Left lung (tissue), 10 donors: ENCODE results near the gene MSH6. TPM values are rescaled to one million over a fixed set of nuclear protein-coding genes. Genes with fewer than 3 reads are reported as not detected.

Experiments used
- ATAC-seq: fragments of 200-7000 bp; cut with Tn5 transposase; one replicate; pipeline ENCODE4 v1.9.1; 2020; ENCODE audit warnings: moderate library complexity
- DNase-seq, 4 donors: peaks; one replicate each; pipeline ENCODE4 v3.0.0-alpha.2; 2013 to 2020
- H3K27ac ChIP-seq, 2 donors: fragments of 200-600 bp; sonication (generic) in 1 of 2; one replicate each; pipeline versions ENCODE4 v1.5.0 to v1.8.0; 2020 to 2021
- H3K27me3 ChIP-seq, 2 donors: fragments of 200-600 bp; sonication (generic) in 1 of 2; one replicate each; pipeline versions ENCODE4 v1.5.0 to v1.8.0; 2020 to 2021
- H3K36me3 ChIP-seq, 2 donors: fragments of 200-600 bp; sonication (generic) in 1 of 2; one replicate each; pipeline versions ENCODE4 v1.5.0 to v1.8.0; 2020 to 2021
- H3K4me1 ChIP-seq, 2 donors: fragments of 200-600 bp; one replicate each; pipeline ENCODE4 v1.8.0; 2021
- H3K4me3 ChIP-seq, 2 donors: fragments of 200-600 bp; sonication (generic) in 1 of 2; one replicate each; pipeline versions ENCODE4 v1.5.0 to v1.8.0; 2020 to 2021; ENCODE audit warnings: mild to moderate bottlenecking in 1 of 2
- H3K9me3 ChIP-seq, 2 donors: fragments of 200-600 bp; sonication (generic) in 1 of 2; one replicate each; pipeline versions ENCODE4 v1.5.0 to v1.8.0; 2020 to 2021
- CTCF ChIP-seq, 2 donors: fragments of 200-600 bp; sonication (generic) in 1 of 2; IDR thresholded peaks; one replicate each; pipeline versions ENCODE4 v1.5.0 to v1.8.0; 2021; ENCODE audit warnings: antibody characterized with exemption in 2 of 2
- intact Hi-C, 2 donors: fragments of 100-400 bp; cut with DNase I; formaldehyde crosslinking; loops; one replicate each; pipeline versions ENCODE4 v1.11.2 to v1.14.2; 2022
- polyA plus RNA-seq, 6 donors: library from polyadenylated mRNA; unstranded; fragments of 120-200 nt; gene quantifications; one replicate each; pipeline ENCODE4 v1.2.1, GENCODE V29; 2013; ENCODE audit not compliant: insufficient read length in 6 of 6
- total RNA-seq, 2 donors: library from RNA; stranded (reverse); fragmentation: NEBNext Ultra II Directional; extraction: Animal tissue kit (Norgen Biotek cat#: 25700); gene quantifications; one replicate each; pipeline ENCODE4 v1.2.1, GENCODE V29; 2021
- donor health status: DM: no; HTN: yes; CAD: no.
- donor health status: DM: no; HTN: no; CAD: no.

The MSH6 gene
- total and polyA plus RNA-seq, 8 donors = 48.2 to 90.1 (median 73.0) TPM

- Histone ChIP-seq H3K27me3 (no peaks in the 10 kb centered on the region), H3K36me3 (no peaks in the 10 kb centered on the region), H3K9me3 (no peaks in the 10 kb centered on the region), H3K4me1 (no peaks in the 10 kb centered on the region), H3K4me3 (no peak overlapping the region), H3K27ac (no peak overlapping the region)
- no peak for TF ChIP-seq CTCF (IDR thresholded peaks at IDR 0.05)
- intact Hi-C loops = no loop called here
- ATAC-seq (no peak), DNase-seq (peak in 1 of 4 donors; percentile 1)
Observed at GRCh38 chr2:47737191-47737975, 45.6 kb upstream of the MSH6 start.

GRCh38 chr2:47738331-47738730 lies 44.6 kb upstream of the MSH6 start:
- DNase-seq = no peak
- Histone ChIP-seq H3K36me3 (no peaks in the 10 kb centered on the region), H3K27me3 (no peaks in the 10 kb centered on the region), H3K4me3 (no peak overlapping the region), H3K9me3 (no peaks in the 10 kb centered on the region), H3K4me1 (no peaks in the 10 kb centered on the region), H3K27ac (no peak overlapping the region)
- intact Hi-C loops = no loop called here
- no peak for ATAC-seq
- TF ChIP-seq CTCF (IDR thresholded peaks at IDR 0.05) = no peak

- ATAC-seq (no peak), DNase-seq (peak in 1 of 4 donors; percentile 31)
- Histone ChIP-seq H3K36me3 (no peaks in the 10 kb centered on the region), H3K27me3 (no peaks in the 10 kb centered on the region), H3K27ac (no peak overlapping the region), H3K9me3 (no peaks in the 10 kb centered on the region), H3K4me1 (no peaks in the 10 kb centered on the region), H3K4me3 (no peak overlapping the region)
- intact Hi-C loops = no loop called here
- no peak for TF ChIP-seq CTCF (IDR thresholded peaks at IDR 0.05)
Observed at GRCh38 chr2:47741101-47741500, 41.8 kb upstream of the MSH6 start.

GRCh38 chr2:47741637-47742036 lies 41.3 kb upstream of the MSH6 start:
- intact Hi-C loops = no loop called here
- Histone ChIP-seq H3K4me3 (no peak overlapping the region), H3K27me3 (no peaks in the 10 kb centered on the region), H3K27ac (no peak overlapping the region), H3K36me3 (no peaks in the 10 kb centered on the region), H3K9me3 (peaks cover 0 to 3% of the 10 kb centered on the region in 2 donors), H3K4me1 (no peaks in the 10 kb centered on the region)
- DNase-seq (no peak), ATAC-seq (no peak)
- TF ChIP-seq CTCF (IDR thresholded peaks at IDR 0.05) = no peak

- ATAC-seq (no peak), DNase-seq (no peak)
- peaks cover 0 to 24% of the 10 kb centered on the region in 2 donors for H3K9me3 ChIP-seq
- H3K4me3 ChIP-seq = no peak overlapping the region
- TF ChIP-seq CTCF (IDR thresholded peaks at IDR 0.05) = no peak
- H3K27ac ChIP-seq = no peak overlapping the region
- H3K36me3 ChIP-seq = no peaks in the 10 kb centered on the region
- no peaks in the 10 kb centered on the region for H3K27me3 ChIP-seq
- intact Hi-C loops = no loop called here
- H3K4me1 ChIP-seq = no peaks in the 10 kb centered on the region
Observed at GRCh38 chr2:47744074-47744473, 38.9 kb upstream of the MSH6 start.
